Measurements from ENCODE around the gene RASGRP4. TPM values are rescaled to one million over a fixed set of nuclear protein-coding genes. Genes with fewer than 3 reads are reported as not detected.

Gene RASGRP4
- total RNA-seq, 1 donor from 2014 or later, result not detected

GRCh38 chr19:38452430-38453366, 26.7 kb upstream of the RASGRP4 start:
- DNase-seq (ENCODE audit: low spot score), result no peak
- Mint-ChIP-seq H3K27me3 (ENCODE audit: low read depth) (peaks cover 31% of the 10 kb centered on the region), H3K9me3 (ENCODE audit: low read depth) (no peaks in the 10 kb centered on the region), H3K27ac (ENCODE audit: unreplicated experiment) (no peak overlapping the region), H3K4me1 (ENCODE audit: low read depth) (no peaks in the 10 kb centered on the region), H3K36me3 (ENCODE audit: low read depth) (peaks cover 1% of the 10 kb centered on the region), H3K4me3 (ENCODE audit: unreplicated experiment) (no peak overlapping the region)
- no peak for TF ChIP-seq CTCF (IDR thresholded peaks at IDR 0.05)

GRCh38 chr19:38451629-38452028, 25.6 kb upstream of the RASGRP4 start:
- no peak for TF ChIP-seq CTCF (IDR thresholded peaks at IDR 0.05)
- H3K4me1 Mint-ChIP-seq (ENCODE audit: low read depth), result no peaks in the 10 kb centered on the region
- DNase-seq (ENCODE audit: low spot score), result no peak
- no peaks in the 10 kb centered on the region for H3K36me3 Mint-ChIP-seq (ENCODE audit: low read depth)
- no peak overlapping the region for H3K27ac Mint-ChIP-seq (ENCODE audit: unreplicated experiment)
- no peaks in the 10 kb centered on the region for H3K9me3 Mint-ChIP-seq (ENCODE audit: low read depth)
- H3K27me3 Mint-ChIP-seq (ENCODE audit: low read depth), result peaks cover 24% of the 10 kb centered on the region
- no peak overlapping the region for H3K4me3 Mint-ChIP-seq (ENCODE audit: unreplicated experiment)

GRCh38 chr19:38451036-38451435, 25.0 kb upstream of the RASGRP4 start:
- Mint-ChIP-seq H3K27me3 (ENCODE audit: low read depth) (peaks cover 25% of the 10 kb centered on the region), H3K27ac (ENCODE audit: unreplicated experiment) (no peak overlapping the region), H3K4me3 (ENCODE audit: unreplicated experiment) (no peak overlapping the region), H3K36me3 (ENCODE audit: low read depth) (no peaks in the 10 kb centered on the region), H3K9me3 (ENCODE audit: low read depth) (no peaks in the 10 kb centered on the region), H3K4me1 (ENCODE audit: low read depth) (no peaks in the 10 kb centered on the region)
- no peak for DNase-seq (ENCODE audit: low spot score)
- no peak for TF ChIP-seq CTCF (IDR thresholded peaks at IDR 0.05)

- Mint-ChIP-seq H3K36me3 (ENCODE audit: low read depth) (no peaks in the 10 kb centered on the region), H3K9me3 (ENCODE audit: low read depth) (no peaks in the 10 kb centered on the region), H3K27ac (ENCODE audit: unreplicated experiment) (no peak overlapping the region), H3K27me3 (ENCODE audit: low read depth) (peaks cover 31% of the 10 kb centered on the region), H3K4me3 (ENCODE audit: unreplicated experiment) (no peak overlapping the region), H3K4me1 (ENCODE audit: low read depth) (no peaks in the 10 kb centered on the region)
- TF ChIP-seq CTCF (IDR thresholded peaks at IDR 0.05), result no peak
- no peak for DNase-seq (ENCODE audit: low spot score)
Observed at GRCh38 chr19:38449518-38449917, 23.5 kb upstream of the RASGRP4 start.

GRCh38 chr19:38448225-38448624, 22.2 kb upstream of the RASGRP4 start:
- Mint-ChIP-seq H3K9me3 (ENCODE audit: low read depth) (no peaks in the 10 kb centered on the region), H3K27me3 (ENCODE audit: low read depth) (peaks cover 39% of the 10 kb centered on the region), H3K4me3 (ENCODE audit: unreplicated experiment) (no peak overlapping the region), H3K36me3 (ENCODE audit: low read depth) (no peaks in the 10 kb centered on the region), H3K27ac (ENCODE audit: unreplicated experiment) (no peak overlapping the region), H3K4me1 (ENCODE audit: low read depth) (no peaks in the 10 kb centered on the region)
- DNase-seq (ENCODE audit: low spot score), result no peak
- TF ChIP-seq CTCF (IDR thresholded peaks at IDR 0.05), result no peak
